Measurements from ENCODE around the gene TCF12.

Gene TCF12

DNA sequence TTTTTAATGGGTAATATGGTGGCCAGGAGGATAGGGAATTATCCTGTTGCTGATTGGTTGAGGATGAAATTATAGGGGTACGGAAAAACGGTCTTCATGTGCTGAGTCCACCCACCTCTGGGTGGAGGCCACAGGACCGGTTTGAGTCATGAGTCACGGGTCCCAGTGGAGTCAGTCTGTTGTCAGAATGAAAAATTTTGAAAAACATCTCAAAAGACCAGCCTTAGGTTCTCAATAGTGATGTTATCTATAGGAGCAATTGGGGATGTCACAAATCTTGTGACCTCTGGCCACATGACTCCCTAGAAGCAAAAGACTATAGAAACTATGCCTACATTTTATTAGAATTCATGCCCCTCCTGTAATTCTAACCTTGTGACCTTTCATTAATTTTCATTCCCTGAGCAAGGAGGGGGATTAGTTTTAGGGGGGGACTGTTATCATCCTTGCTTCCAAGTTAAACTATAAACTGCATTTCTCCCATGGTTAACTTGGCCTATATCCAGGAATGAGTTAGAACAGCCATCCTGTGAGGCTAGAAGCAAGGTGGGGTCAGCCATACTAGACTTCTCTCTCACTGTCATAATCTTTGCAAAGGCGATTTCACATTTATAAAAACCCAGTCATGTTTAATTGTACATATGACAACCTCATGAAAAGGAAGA lies 101.2 kb downstream of the TCF12 start:
- DNase-seq, result peak; percentile 15

DNA sequence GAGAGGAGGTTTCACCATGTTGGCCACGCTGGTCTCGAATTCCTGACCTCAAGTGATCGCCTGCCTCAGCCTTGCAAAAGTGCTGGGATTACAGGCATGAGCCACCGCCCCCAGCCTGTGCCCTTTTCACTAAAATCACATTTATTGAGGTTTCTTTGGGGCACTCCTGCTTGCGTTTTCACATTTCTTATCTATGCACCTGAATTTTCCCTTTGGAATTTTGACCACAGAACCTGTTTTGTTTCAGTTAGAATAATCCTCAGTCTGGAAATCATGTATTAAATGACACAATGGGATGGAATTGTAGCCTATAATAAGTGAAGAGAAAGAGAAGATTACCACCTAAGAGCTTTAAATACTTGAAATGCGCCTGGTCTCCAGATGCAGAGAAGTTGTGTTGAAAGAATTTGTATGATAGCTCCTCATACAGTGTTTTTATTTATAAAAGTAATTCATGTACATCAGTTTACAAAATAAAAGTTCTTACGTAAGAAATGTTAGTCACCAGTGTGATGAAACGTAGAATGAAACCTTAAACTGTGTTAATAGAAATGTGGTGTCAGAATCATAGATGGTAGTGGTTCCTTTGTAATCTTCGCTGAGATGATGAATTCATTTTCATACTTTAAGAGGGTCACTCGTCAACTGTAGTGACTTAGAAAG lies 107.0 kb downstream of the TCF12 start:
- DNase-seq, result peak; percentile 87

DNA sequence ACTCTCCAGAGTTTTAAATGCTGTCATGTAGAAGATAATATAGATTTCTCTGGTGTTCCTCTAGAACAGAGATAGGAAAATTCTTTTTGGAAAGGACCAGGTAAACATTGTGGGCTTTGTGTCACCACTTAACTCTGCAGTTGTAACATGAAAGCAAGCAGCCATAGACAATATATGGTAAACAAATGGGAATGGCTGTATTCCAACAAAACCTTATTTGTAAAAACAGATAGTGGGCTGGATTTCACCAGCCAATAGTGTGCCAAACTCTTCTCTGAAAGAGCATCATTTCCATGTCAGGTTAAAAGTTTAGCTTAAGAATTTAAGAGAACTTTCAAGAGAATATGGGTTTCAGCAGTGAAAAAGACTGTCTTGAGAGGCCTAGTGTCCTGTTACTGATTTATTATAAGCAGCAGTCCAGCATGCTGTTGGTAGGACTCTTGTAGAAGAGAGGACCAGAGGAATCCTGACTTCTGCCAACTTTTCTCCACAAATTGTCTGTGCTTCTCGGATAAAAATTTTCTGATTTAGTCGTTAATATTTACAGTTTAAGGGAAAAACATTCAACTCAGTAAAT lies 107.7 kb downstream of the TCF12 start:
- no peak for DNase-seq

DNA sequence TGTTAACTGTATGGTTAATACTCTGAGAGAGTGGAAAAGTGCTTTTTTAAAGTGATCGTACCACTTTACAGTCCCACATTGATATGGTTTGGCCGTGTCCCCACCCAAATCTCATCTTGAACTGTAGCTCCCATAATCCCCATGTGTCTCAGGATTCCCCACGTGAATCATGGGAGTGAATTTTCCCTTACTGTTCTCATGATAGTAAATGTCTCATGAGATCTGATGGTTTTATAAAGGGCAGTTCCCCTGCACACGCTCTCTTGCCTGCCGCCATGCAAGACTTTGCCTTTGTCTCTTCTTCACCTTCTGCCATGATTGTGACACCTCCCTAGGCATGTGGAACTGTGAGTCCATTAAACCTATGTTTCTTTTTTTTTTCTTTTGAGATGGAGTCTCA lies 109.2 kb downstream of the TCF12 start:
- DNase-seq, result no peak

DNA sequence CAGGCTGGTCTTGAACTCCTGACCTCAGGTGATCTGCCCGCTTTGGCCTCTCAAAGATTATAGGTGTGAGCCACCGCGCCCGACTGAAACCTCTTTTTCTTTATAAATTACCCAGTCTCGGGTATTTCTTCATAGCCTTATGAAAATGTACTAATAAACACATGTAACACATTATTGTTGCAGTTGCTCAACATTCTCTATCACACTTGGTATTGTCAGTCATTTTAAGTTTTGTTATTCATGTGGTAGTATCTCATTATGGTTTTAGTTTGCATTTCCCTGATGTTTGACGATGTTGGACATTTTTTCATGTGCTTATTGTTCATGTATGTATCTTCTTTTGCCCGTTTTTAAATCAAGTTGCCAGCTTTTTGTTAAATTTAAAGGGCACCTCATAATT lies 109.7 kb downstream of the TCF12 start:
- no peak for DNase-seq

DNA sequence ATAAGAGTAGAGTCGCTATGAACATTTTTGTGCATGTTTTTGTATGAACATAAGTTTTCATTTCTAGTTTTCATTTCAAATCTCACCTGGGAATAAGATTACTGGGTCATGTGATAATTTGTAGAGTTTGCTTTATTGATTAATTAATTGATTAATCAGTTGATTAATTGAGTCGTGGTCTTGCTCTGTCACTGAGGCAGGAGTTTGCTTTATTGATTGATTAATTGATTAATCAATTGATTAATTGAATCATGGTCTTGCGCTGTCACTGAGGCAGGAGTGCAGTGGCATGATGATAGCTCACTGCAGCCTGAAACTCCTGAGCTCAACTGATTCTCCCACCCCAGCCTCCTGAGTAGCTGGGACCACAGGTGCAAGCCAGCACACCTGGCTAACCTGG lies 111.6 kb downstream of the TCF12 start:
- no peak for DNase-seq

DNA sequence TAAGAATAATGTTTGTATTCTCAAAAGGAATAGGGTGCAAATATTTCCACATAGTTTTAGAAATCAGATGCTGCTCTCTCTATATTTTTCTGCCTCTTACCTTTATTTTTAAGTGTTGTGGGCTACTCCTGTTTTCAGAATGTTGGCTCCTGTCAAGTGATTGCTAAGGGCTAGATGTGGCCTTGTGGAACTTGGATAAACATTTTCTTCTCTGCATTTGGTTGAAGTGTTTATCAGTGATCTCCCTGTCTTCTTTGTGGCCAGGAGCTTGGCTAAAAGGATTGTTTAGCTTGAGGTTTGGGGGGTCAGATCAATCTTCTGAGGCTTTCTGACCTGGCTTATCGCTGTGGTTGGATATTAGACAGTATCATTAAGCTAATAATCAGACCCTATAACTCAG lies 112.6 kb downstream of the TCF12 start:
- no peak for DNase-seq

DNA sequence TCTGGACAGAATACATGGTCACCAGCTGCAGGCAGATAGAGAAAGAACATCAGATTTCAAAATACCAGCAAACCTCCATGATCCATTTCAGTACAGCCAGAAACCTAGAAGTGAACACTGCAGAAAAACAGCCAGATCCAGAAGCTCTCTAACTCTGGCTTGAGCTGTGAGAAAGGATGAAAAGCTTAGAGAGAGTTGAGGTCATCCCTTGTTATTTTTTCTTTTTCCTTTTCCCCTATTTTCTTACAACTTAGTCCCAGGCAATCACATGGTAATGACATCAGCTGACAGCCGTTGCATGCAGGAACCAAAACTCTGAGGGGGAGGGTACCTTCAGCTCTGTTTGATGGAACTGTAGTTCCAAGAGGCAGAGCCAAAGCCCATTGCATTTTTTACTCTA lies 113.2 kb downstream of the TCF12 start:
- DNase-seq, result peak; percentile 84

DNA sequence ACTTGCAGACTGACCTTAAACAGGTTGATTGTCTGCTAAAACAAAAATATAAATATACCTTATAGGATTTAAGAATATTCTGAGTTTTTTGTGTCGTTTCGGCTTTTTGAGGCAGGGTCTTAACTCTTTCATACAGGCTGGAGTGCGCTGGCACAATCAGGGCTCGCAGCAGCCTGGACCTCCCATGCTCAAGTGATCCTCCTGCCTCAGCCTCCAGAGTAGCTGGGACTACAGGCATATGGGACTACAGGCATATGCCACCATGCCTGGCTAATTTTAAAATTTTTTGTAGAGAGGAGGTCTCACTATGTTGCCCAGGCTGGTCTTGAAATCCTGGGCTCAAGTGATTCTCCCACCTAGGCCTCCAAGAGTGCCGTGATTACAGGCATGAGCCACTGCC lies 113.9 kb downstream of the TCF12 start:
- DNase-seq, result no peak

DNA sequence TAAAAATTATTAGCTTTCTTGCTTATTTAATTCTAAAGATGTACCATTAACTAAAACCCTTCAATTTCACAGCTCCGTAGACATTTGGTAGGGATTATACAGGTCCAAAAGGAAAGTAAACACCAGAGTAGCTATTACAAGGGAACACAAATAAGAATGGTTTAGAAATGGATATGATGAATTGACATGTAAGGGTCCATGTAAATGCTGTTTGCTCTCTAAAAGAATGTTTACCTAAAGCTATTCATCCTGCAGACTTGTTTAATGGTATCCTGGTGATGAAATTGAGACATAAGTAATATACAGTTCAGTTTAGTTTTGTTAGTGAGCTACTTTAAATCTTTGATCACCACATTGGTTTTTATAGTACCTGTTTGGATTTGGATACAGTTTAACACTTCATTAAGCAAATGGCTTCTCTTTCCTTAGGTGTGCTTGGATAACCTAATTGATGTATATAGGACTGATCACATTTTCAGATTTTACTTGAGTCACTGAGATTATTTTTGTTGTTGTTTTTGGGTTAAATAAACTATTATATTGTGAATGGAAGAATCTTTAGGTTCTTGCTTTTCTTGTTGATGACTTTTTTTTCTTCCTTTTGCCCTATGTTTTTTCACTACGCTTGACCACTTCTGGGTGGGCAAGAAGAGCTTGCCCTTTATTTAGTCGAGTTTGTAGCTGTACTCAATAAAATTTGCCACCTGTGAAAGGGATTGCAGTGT lies 115.4 kb downstream of the TCF12 start:
- DNase-seq, result no peak

DNA sequence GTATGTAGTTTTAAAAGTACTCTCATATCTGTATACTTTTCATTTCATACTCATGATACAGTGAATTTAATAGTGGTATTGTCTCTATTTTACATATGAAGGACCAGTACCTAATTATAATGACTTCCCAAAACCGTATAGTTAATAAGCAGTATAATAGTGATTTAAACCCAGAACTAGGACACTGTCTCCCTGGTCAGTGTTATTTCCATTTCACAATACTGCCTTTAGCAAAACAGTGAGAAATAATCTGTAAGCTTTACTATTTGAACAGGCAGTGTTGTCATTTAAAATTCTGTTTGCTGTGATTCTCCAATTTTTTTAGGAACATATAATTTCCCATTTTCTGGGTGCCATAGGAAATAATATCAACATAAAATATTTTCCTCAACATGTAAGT lies 116.2 kb downstream of the TCF12 start:
- DNase-seq, result no peak

DNA sequence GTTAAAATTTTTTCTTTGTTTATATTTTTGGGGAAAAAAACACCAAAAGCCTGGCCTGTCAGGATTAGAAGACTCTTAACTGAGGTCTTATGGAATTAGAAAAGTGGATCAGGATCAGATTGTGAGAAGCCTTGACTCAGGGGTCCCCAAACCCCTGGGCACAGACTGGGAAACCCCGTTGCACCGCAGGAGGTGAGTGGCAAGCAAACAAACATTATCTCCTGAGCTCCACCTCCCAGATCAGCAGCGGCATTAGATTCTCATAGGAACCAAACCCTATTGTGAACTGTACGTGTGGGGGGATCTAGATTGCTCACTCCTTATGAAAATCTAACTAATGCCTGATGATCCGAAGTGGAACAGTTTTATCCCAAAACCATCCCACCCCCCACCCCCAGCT lies 117.2 kb downstream of the TCF12 start:
- no peak for DNase-seq

DNA sequence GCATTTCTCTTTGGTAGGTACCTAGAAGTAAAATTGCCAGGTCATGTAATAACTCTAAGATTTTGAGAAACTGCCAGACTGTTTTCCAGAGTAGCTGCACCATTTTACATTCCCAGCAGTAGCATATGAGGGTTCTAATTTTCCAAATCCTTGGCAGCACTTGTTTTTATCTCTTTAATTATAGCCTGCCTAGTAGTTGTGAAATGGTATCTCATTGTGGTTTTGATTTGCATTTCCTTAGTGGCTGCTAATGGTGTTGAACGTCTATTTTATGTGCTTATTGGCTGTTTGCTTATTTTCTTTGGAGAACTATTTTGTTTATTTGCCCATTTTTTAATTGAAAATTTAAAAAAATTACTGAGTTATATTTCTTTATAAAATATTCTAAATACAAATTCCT lies 117.9 kb downstream of the TCF12 start:
- DNase-seq, result no peak

DNA sequence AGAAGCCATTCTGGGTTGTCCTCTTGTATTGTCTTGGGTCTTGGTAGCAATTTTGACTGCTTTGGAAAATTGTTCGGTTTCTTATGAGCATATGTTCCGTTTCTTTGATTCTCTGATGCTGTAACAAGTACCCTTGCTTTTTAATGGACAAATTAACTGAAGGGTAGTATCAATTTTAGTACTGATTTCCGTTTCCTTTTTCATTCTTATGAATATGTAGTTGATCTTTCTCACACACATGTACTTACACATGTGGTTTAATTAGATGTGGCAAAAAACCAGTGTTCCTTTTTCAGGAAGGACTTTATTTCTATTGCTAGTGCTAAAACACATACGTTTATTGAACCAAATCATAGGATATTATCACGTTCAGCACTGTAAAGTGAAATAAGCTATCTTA lies 119.1 kb downstream of the TCF12 start:
- DNase-seq, result no peak

DNA sequence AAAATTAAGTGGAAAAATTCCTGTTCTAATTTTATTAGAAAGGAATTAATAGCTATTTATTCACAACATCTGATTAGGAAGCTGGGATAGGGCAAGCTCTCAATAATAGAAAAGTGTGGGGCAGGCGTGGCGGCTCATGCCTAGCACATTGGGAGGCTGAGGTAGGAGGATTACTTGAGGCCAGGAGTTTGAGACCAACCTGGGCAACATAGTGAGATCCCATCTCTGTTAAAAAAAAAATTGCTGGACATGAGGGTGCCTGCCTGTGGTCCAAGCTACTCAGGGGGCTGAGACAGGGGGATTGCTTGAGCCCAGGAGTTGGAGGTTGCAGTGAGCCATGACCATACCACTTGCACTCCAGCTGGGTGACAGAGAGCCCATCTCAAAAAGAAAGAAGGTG lies 119.6 kb downstream of the TCF12 start:
- DNase-seq, result no peak

DNA sequence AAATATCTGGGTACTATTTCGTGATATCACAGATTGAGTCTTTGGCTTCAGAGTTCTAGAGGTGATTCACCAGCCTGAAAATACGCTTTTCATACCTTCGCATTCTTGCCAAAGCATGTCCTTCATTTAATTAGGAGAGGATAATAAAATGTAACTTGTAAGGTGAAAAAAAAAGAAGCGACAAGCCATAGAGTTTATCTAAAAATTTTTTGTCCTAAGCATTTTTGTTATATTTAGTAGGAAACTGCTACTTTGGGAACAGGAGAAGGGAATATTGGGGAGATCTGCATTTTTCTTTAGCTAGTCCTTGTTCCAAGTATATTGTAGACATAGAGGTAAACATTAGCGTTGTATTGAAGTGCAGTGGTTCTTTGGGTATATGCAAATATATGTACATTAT lies 120.1 kb downstream of the TCF12 start:
- no peak for DNase-seq

DNA sequence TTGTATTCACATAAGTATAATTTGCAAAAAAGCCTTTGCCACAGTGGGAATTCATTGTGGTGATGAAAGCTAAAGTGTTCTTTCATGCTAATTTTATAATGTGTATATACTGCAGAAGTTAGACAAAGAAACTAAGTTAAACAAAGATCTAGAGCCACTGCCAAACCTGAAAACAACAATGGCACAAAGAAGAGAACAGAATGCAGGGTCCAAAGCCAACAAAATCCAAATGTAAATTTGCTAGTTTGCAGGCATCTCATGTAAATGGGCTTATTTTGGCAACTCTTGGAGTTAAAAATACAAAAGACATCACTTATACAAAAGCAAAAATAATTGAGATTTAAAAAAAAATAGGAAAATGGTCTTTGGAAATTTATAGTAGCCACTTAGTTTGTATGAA lies 123.0 kb downstream of the TCF12 start:
- no peak for DNase-seq

DNA sequence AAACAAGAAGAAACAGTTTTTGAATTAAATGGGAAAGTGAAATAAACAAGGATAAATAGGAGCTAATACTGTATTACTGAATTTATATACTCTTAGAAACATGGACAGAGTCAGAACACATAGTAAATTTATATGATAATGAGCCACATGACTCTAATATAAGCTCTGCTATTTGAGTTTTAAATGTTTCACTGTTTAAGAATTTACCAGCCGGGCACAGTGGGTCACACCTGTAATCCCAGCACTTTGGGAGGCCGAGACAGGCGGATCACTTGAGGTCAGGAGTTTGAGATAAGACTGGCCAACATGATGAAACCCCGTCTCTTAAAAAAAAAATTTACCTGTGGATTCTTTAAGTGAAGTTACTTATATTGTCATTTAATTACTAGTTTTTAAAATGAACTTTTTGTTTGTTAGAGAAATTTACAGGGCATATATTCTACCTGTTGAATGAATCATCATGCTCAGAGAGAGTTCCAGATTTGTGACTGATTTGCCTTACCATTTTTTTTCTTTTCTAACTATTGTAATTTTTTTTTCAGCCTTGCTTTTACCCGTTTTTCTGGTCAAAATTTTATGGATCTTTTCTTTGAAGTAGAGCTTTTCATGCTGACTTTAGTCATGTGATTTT lies 125.7 kb downstream of the TCF12 start:
- DNase-seq, result no peak

DNA sequence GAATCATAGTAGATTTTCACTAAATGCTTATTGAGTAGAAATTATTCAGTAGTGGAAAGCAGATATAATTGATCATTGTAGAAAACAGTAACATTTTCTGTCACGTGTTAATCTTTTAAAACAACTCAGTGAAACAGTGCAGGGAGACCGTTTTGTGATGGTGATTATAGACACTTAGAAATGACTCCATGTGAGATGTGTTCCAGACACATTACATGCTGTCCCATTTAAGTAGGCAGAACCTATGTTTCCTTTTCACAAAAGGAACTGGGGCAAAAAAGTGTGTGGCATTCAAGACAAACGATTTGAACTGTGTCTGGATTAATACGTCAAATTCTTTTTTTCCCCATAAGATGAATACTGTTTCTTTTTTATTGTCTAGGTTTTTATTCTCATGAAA lies 126.5 kb downstream of the TCF12 start:
- DNase-seq, result no peak

DNA sequence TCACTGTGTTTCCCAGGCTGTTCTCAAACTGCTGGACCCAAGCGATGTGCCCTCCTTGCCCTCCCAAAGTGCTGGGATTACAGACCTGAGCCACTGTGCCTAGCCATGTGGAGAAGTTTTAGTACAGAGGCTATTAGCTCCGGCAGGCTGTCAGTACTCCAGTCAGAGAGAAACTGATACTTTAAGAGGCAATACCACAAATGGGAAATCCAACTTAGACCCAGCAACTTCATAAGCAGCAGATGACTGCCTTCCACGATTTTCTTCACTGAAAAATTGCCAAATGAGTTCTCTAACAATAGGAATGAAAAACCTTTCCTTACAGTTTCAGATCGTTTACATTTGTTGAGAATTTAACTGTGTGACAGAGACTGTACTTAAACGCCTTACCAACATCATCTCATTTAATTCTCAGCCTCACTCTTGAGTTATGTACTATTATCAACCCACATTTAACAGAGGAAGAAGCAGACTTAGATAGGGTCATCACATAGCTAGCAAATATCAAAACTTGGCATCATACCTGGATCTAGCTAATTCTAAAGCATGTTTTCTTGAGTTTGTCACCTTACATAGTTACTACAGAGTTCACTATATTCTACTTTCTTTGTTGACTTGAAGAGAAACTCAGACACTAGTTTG lies 127.4 kb downstream of the TCF12 start:
- no peak for DNase-seq

DNA sequence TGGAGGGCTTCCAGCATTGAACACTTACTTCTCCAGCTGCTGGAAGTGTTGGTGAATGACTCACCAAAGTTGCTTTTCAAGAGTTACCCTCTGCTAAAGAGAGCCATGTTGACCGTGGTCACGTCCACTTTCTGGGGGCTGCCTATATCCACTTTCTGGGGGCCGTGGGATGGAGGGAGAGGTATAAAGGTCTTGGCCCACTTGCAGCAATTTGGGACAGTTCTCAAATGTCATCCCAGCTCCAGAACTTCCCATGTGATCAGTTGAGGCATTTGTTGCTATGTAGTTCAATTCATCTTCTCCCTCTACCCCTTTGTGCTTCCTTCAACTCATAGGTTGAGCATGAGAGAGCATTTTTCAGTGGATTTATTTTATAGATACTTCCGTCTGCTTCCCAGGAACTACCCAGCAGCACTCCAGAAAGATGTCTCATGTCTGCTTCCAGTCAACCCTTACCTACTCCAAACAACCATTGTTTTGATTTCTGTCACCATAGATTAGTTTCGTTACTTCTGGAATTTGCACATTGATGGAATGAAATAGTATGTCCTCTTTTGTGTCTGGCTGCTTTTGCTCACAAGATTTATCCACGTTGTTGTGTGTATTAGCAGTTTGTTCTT lies 130.6 kb downstream of the TCF12 start:
- no peak for DNase-seq

DNA sequence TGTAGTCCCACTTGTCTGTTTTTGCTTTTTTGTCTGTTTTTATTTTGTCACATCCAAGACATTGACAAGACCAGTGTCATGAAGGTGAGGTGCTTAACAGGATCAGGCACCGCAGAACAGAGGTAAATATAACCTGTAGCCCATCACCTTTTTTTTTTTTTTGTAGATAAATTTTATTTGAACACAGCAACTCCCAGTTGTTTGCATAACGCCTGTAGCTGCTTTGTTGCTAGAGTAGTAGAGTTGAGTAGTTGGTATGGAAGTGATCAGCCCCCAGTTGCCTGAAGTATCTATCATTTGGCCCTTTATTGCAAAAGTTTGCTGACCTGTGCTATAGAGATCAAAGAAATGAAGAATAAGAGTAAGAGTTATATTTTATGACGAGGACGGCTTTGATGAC lies 135.0 kb downstream of the TCF12 start:
- DNase-seq, result no peak

Data from inflammatory macrophage treated with lipopolysaccharide for 4 hours (primary cell).